T-helper 2 cell treated with Interferon-gamma antibody and Interleukin-4, amounts not matched to agents 5 μg/mL and 100 μg/mL, for 36 hours (primary cell): ENCODE data around the gene SMIM45.
"Not testable (repeated sequence)": the region's sequence is repeated elsewhere in the genome, so short reads cannot be mapped to it uniquely, and the experiment has no call there.

ENCODE experiments used
- DNase-seq: peaks from one replicate; pipeline ENCODE4 v3.0.0; 2021; ENCODE audit warnings: low spot score
- H3K27ac Mint-ChIP-seq: one replicate; pipeline ENCODE4 v1.8.0; 2021; ENCODE audit warnings: mild to moderate bottlenecking, mixed read lengths
- H3K27me3 Mint-ChIP-seq: one replicate; pipeline ENCODE4 v1.8.0; 2021; ENCODE audit warnings: low read depth, mixed read lengths
- H3K36me3 Mint-ChIP-seq: one replicate; pipeline ENCODE4 v1.8.0; 2021; ENCODE audit warnings: low read depth, mixed read lengths
- H3K4me1 Mint-ChIP-seq: one replicate; pipeline ENCODE4 v1.8.0; 2021; ENCODE audit warnings: low read depth, mixed read lengths
- H3K4me3 Mint-ChIP-seq: one replicate; pipeline ENCODE4 v1.8.0; 2022; ENCODE audit warnings: mild to moderate bottlenecking, moderate library complexity, mixed read lengths
- H3K9me3 Mint-ChIP-seq: one replicate; pipeline ENCODE4 v1.8.0; 2021; ENCODE audit warnings: mixed read lengths

Gene SMIM45

DNA sequence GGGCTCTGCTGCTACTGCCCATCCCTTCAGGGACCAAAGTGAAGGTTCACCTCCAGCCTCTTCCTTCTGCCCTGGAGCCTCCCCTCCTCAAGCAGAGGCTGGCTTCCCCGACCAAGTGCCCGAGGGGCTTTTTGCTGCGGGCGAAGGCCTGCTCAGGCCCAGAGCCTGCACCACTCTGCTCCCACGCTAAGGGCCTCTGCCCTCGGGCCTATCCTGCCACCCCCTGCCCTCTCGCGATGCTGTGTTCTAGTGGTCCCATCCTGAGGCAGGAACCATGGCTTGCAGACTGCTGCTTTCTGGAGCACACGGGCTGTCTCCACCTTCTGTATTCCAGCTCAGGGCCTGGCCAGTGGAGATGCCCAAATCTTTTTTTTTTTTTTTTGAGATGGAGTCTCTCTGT is 16.4 kb upstream of the SMIM45 start:
- peaks cover 20% of the 10 kb centered on the region for H3K36me3 Mint-ChIP-seq
- no peak overlapping the region for H3K4me3 Mint-ChIP-seq
- peaks cover 13% of the 10 kb centered on the region for H3K4me1 Mint-ChIP-seq
- H3K27me3 Mint-ChIP-seq = no peaks in the 10 kb centered on the region
- no peak overlapping the region for H3K27ac Mint-ChIP-seq
- H3K9me3 Mint-ChIP-seq = no peaks in the 10 kb centered on the region
- DNase-seq = no peak

- Mint-ChIP-seq H3K4me1 (peaks cover 27% of the 10 kb centered on the region), H3K9me3 (no peaks in the 10 kb centered on the region), H3K27ac (no peak overlapping the region), H3K27me3 (no peaks in the 10 kb centered on the region), H3K4me3 (no peak overlapping the region), H3K36me3 (peaks cover 32% of the 10 kb centered on the region)
- DNase-seq = no peak
Measured at GRCh38 chr22:41936894-41937169, 15.1 kb upstream of the SMIM45 start.

DNA sequence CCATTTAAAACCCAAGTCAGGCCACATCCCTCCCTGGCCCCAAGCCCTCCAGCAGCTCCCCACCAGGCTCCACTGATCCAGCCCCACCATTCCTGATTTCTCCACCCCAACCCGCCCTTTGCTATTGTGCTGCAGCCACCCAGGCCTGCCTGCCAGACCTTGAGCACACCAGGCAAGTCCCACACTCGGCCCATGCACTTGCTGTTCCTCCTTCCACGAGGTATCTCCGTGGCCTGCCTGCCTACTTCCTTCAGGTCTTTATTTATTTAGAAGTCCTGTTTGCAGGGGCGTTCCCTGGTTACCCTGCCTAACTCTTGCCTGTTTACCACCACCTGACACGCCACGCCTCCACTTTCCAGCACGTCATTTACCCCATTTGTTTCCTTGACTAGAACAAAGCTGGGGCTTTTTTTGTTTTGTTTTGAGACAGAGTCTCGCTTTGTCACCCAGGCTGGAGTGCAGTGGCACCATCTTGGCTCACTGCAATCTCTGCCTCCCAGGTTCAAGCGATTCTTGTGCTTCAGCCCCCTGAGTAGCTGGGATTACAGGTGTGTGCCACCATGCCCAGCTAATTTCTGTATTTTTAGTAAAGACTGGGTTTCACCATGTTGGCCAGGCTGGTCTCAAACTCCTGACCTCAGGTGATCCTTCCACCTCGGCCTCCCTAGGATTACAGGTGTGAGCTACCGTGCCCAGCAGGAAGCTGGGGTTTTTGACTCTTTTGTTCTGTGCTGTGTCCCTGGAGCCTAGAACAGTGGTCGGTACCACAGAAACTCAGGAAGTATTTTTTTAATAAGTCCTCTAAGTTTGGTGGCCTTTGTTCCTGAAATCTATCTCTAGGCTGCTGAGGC is 11.7 kb upstream of the SMIM45 start:
- Mint-ChIP-seq H3K27me3 (no peaks in the 10 kb centered on the region), H3K36me3 (peaks cover 59% of the 10 kb centered on the region), H3K4me1 (peaks cover 41% of the 10 kb centered on the region), H3K4me3 (peak overlapping the region; percentile 83), H3K9me3 (no peaks in the 10 kb centered on the region), H3K27ac (peak overlapping the region; percentile 100)
- peak; percentile 97 for DNase-seq

- Mint-ChIP-seq H3K4me3 (peak overlapping the region; percentile 83), H3K9me3 (no peaks in the 10 kb centered on the region), H3K4me1 (peaks cover 48% of the 10 kb centered on the region), H3K27ac (peak overlapping the region; percentile 100), H3K27me3 (no peaks in the 10 kb centered on the region), H3K36me3 (peaks cover 62% of the 10 kb centered on the region)
- DNase-seq = peak; percentile 79
Measured at GRCh38 chr22:41940832-41941765, 10.9 kb upstream of the SMIM45 start.

DNA sequence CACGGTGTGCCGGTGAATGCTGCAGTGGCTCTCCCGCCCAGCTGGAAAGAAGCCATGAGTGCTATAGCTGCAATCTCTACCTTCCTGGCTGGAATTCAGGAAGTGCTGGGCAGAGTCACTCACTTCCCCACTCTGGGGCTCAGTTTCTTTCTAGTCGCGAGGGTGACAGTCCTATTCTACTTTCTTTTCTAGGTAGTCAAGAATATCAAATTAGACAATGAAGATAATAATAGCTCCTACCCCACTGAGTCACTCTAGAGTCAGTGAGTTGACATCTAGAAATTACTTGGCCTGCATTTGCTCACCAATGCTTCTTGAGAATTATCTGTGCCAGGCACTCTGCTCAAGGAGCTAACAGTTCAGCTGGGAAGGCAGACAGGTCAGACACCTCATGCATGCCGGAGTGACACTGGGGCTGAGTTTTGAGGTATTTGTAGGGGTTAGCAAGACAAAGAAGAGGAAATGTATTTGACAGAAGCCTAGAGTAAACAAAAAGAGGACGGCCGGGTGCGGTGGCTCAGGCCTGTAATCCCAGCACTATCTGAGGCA is 8.2 kb upstream of the SMIM45 start:
- no peaks in the 10 kb centered on the region for H3K27me3 Mint-ChIP-seq
- no peaks in the 10 kb centered on the region for H3K9me3 Mint-ChIP-seq
- peaks cover 60% of the 10 kb centered on the region for H3K36me3 Mint-ChIP-seq
- H3K27ac Mint-ChIP-seq = peak overlapping the region; percentile 79
- no peak for DNase-seq
- H3K4me3 Mint-ChIP-seq = peak overlapping the region; percentile 71
- H3K4me1 Mint-ChIP-seq = peaks cover 55% of the 10 kb centered on the region

DNA sequence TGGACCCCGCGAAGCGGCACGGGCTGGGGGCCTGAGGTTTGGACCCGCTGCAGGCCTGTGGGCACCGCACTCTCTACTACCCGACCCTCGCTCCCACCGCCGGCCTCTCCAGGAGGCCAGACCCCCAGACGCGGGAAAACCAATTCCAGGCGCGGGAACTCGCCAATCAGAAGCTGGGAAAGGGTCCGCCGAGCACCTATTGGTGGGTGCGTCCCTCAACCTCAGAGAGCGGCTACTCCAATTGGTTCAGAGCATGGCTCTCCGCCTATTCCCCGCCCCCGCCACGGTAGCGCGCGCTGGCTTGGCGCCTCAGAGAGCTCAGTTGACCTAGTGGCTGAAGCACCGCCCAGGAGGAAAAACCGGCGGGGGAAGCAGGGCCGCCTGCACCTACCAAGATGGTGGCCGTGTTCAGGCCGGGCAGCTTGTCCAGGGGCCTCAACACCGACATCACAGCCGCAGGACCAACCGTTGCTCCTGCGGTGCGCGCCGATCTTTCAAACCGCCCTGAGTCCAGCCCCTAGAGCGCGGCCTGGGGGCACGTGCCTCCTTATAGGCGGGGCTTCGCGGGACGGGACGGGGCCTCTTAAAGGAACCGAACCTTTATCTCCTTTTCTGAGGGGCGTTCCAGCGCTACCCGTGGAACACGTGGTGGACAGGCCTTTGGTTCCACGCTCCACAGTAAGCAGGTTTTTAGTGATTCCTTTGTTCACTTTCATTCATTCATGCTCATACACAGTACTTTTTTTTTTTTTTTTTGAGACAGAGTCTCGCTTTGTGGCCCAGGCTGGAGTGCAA is 5.1 kb upstream of the SMIM45 start, which contains the start of gene CENPM:
Gene CENPM (minus strand): TSS at position 524 of the 795 bp plus-strand sequence. CDS start 76 bp downstream, at position 448.
- Mint-ChIP-seq H3K36me3 (peaks cover 35% of the 10 kb centered on the region), H3K4me3 (peak within 1 kb of the TSS; percentile 97), H3K27me3 (no peaks in the 10 kb centered on the region), H3K4me1 (peaks cover 38% of the 10 kb centered on the region), H3K27ac (peak within 1 kb of the TSS; percentile 93), H3K9me3 (no peaks in the 10 kb centered on the region)
- peak; percentile 97 for DNase-seq

GRCh38 chr22:41947424-41948080 is 4.4 kb upstream of the SMIM45 start:
- Mint-ChIP-seq H3K4me3 (peak overlapping the region; percentile 97), H3K27ac (peak overlapping the region; percentile 26), H3K4me1 (peaks cover 36% of the 10 kb centered on the region), H3K36me3 (peaks cover 32% of the 10 kb centered on the region), H3K9me3 (no peaks in the 10 kb centered on the region), H3K27me3 (no peaks in the 10 kb centered on the region)
- DNase-seq = no peak

- H3K36me3 Mint-ChIP-seq = peaks cover 26% of the 10 kb centered on the region
- no peak overlapping the region for H3K27ac Mint-ChIP-seq
- H3K4me1 Mint-ChIP-seq = peaks cover 31% of the 10 kb centered on the region
- no peak for DNase-seq
- no peaks in the 10 kb centered on the region for H3K27me3 Mint-ChIP-seq
- no peaks in the 10 kb centered on the region for H3K9me3 Mint-ChIP-seq
- H3K4me3 Mint-ChIP-seq = peak overlapping the region; percentile 97
Measured at GRCh38 chr22:41948142-41948541, 3.8 kb upstream of the SMIM45 start.

DNA sequence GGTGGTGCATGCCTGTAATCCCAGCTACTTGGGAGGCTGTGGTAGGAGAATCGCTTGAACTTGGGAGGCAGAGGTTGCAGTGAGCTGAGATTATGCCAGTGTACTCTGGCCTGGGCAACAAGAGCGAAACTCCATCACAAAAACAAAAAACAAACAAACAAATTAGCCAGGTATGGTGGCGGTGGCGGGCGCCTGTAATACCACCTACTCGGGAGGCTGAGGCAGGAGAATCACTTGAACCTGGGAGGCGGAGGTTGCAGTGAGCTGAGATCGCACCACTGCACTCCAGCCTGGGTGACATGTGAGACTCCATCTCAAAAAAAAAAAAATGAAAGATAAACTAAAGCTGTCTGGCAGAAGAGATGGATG is 3.0 kb upstream of the SMIM45 start:
- peaks cover 19% of the 10 kb centered on the region for H3K36me3 Mint-ChIP-seq
- H3K4me3 Mint-ChIP-seq, H3K27ac Mint-ChIP-seq: not testable (repeated sequence)

GRCh38 chr22:41949297-41949965 is 2.5 kb upstream of the SMIM45 start:
- H3K36me3 Mint-ChIP-seq = peaks cover 15% of the 10 kb centered on the region
- H3K27ac Mint-ChIP-seq = peak overlapping the region; percentile 35
- DNase-seq = no peak
- H3K4me3 Mint-ChIP-seq = no peak overlapping the region
- peaks cover 26% of the 10 kb centered on the region for H3K4me1 Mint-ChIP-seq
- H3K9me3 Mint-ChIP-seq = no peaks in the 10 kb centered on the region
- no peaks in the 10 kb centered on the region for H3K27me3 Mint-ChIP-seq

More for the DNA sequence above, 3.0 kb upstream of the SMIM45 start:
- H3K27me3 Mint-ChIP-seq, H3K9me3 Mint-ChIP-seq, DNase-seq: not testable (repeated sequence)
- peaks cover 27% of the 10 kb centered on the region for H3K4me1 Mint-ChIP-seq

DNA sequence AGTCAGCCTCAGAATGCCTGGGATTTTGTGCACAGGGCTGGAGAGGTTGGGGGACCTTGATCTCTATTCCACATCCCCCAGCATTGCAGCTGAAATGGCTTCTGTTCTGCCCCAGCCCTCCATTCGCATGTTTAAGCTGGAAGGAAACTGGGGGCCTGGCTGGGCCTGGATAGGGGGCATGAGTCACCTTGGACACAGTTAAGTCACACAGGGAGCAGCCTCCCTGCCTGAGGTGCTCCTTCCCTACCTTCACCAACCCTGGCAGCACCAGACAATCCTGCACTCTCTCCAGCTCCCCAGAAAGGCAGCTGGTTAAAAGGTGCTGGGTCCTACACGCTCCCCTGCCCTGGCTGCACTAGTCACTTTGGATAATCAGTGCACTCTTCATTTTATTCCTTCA is 763 bp downstream of the SMIM45 start:
- Mint-ChIP-seq H3K4me3 (no peak overlapping the region), H3K27me3 (no peaks in the 10 kb centered on the region), H3K36me3 (no peaks in the 10 kb centered on the region), H3K27ac (no peak overlapping the region), H3K4me1 (peaks cover 17% of the 10 kb centered on the region), H3K9me3 (no peaks in the 10 kb centered on the region)
- DNase-seq = no peak

GRCh38 chr22:41957941-41958556 is 6.1 kb downstream of the SMIM45 start:
- no peak overlapping the region for H3K4me3 Mint-ChIP-seq
- H3K4me1 Mint-ChIP-seq = peaks cover 9% of the 10 kb centered on the region
- H3K27me3 Mint-ChIP-seq = no peaks in the 10 kb centered on the region
- H3K27ac Mint-ChIP-seq = no peak overlapping the region
- H3K9me3 Mint-ChIP-seq = no peaks in the 10 kb centered on the region
- no peaks in the 10 kb centered on the region for H3K36me3 Mint-ChIP-seq
- DNase-seq = no peak
